Gastrocnemius medialis (tissue), 4 donors: ENCODE measurements around the gene PIP4K2C. TPM values are rescaled to one million over a fixed set of nuclear protein-coding genes. Genes with fewer than 3 reads are reported as not detected.
A peak's percentile ranks its signal among the peaks of the same experiment; 100 is the strongest.

ENCODE experiments used
- ATAC-seq, 2 donors: fragments of 150-250 bp; one replicate each; pipeline ENCODE4 v1.9.1; 2016
- DNase-seq, 2 donors: peaks; one replicate each; pipeline ENCODE4 v3.0.0-alpha.2; 2019
- H3K27ac ChIP-seq, 4 donors: fragments of 200-600 bp; sonication (generic); 1 replicate in 1 of 4; 2 replicates in 3 of 4; pipeline ENCODE4 v1.5.1; 2016 to 2018; ENCODE audit warnings: mild to moderate bottlenecking in 2 of 4, moderate library complexity in 1 of 4
- H3K27me3 ChIP-seq, 3 donors: fragments of 200-600 bp; sonication (generic) in 2 of 3; 1 replicate in 1 of 3; 2 replicates in 2 of 3; pipeline versions ENCODE4 v1.5.1 to v1.6.0; 2016 to 2019; ENCODE audit warnings: mild to moderate bottlenecking in 1 of 3, moderate library complexity in 1 of 3
- H3K36me3 ChIP-seq, 2 donors: fragments of 200-600 bp; sonication (generic) in 1 of 2; one replicate each; pipeline ENCODE4 v1.5.1; 2017 to 2018
- H3K4me1 ChIP-seq, 2 donors: fragments of 200-600 bp; sonication (generic) in 1 of 2; one replicate each; pipeline ENCODE4 v1.5.1; 2016 to 2017; ENCODE audit warnings: mild to moderate bottlenecking in 2 of 2
- H3K4me3 ChIP-seq, 4 donors: fragments of 200-600 bp; sonication (generic) in 3 of 4; 1 replicate in 1 of 4; 2 replicates in 3 of 4; pipeline ENCODE4 v1.5.1; 2016 to 2019; ENCODE audit warnings: mild to moderate bottlenecking in 2 of 4
- H3K9me3 ChIP-seq, 3 donors: fragments of 200-600 bp; sonication (generic) in 2 of 3; 1 replicate in 1 of 3; 2 replicates in 2 of 3; pipeline ENCODE4 v1.5.1; 2016 to 2019
- POLR2A ChIP-seq, 2 donors: fragments of 450-650 bp; IDR thresholded peaks; one replicate each; pipeline ENCODE4 v1.6.1; 2017; ENCODE audit warnings: antibody characterized with exemption in 2 of 2, mild to moderate bottlenecking in 2 of 2, moderate library complexity in 2 of 2
- in situ Hi-C, 4 donors: fragments of 200-750 bp; cut with MboI; loops; one replicate each; pipeline versions ENCODE4 v1.15.0 to v1.8.0; 2017; ENCODE audit warnings: low sequenced_read_pairs in 4 of 4
- intact Hi-C: fragments of 100-400 bp; cut with DNase I; formaldehyde crosslinking; loops from one replicate; pipeline ENCODE4 v1.15.1; 2023; ENCODE audit warnings: low total_unique reads
- total RNA-seq, 4 donors: library from RNA; depleted of rRNA; stranded (reverse); fragments of >200 nt; gene quantifications; one replicate each; pipeline versions ENCODE4 v1.1.0 to v1.2.3, GENCODE V29; 2016
- TF ChIP-seq, protein P1 (sequence below), 5 experiments: fragments of 450-650 bp in 3 of 5; fragments of 200-600 bp in 2 of 5; sonication (generic) in 2 of 5; IDR thresholded peaks in 4 of 5; conservative IDR thresholded peaks in 1 of 5; 1 replicate in 4 of 5; 2 replicates in 1 of 5; pipeline ENCODE4 v1.5.1; 2016 to 2019; ENCODE audit warnings: antibody characterized with exemption in 5 of 5, mild to moderate bottlenecking in 3 of 5, moderate library complexity in 3 of 5

Gene PIP4K2C
- total RNA-seq, 4 donors from 2014 or later: 11.2 to 22.0 (median 14.6) TPM

DNA sequence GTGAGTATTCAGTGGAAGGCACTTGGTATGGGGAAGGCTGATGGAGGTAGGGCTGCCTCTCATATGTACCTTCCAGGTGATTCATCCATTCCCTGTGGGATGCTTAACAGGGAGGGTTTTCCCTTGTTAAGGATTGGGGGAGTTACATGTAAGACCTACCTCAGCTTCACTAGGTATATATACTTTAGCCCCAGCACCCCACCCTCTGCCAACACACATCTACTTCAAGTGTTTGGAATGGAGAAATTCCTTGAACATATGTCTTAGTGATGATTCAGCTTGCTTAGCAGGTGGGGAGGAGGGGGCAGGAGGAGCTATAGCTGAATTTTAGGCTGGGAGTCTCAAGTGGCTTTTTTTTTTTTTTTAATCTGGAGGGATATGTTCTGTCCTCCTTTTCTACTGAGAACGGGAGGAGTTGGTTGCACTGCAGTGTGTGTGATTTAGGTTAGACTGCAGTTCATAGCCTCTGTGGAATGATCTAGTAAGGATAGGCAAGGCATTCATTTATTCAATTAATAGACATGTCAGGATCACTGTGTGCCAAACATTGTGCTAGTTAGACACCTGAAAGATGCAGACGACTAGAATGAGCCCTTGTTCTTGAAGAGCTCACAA, 1.7 kb downstream of the PIP4K2C start:
- H3K4me1 ChIP-seq: peaks cover 8 to 13% of the 10 kb centered on the region in 2 donors
- in situ Hi-C loops (no loop called here), intact Hi-C loops (no loop called here)
- no peaks in the 10 kb centered on the region for H3K27me3 ChIP-seq
- no peak for DNase-seq
- no peaks in the 10 kb centered on the region for H3K9me3 ChIP-seq
- ATAC-seq: no peak
- H3K36me3 ChIP-seq: peaks cover 0 to 16% of the 10 kb centered on the region in 2 donors
- no peak overlapping the region for H3K4me3 ChIP-seq
- TF ChIP-seq, protein P1, sequence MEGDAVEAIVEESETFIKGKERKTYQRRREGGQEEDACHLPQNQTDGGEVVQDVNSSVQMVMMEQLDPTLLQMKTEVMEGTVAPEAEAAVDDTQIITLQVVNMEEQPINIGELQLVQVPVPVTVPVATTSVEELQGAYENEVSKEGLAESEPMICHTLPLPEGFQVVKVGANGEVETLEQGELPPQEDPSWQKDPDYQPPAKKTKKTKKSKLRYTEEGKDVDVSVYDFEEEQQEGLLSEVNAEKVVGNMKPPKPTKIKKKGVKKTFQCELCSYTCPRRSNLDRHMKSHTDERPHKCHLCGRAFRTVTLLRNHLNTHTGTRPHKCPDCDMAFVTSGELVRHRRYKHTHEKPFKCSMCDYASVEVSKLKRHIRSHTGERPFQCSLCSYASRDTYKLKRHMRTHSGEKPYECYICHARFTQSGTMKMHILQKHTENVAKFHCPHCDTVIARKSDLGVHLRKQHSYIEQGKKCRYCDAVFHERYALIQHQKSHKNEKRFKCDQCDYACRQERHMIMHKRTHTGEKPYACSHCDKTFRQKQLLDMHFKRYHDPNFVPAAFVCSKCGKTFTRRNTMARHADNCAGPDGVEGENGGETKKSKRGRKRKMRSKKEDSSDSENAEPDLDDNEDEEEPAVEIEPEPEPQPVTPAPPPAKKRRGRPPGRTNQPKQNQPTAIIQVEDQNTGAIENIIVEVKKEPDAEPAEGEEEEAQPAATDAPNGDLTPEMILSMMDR (IDR thresholded peaks at IDR 0.05 in 4 of 5, conservative IDR thresholded peaks at IDR 0.05 in 1 of 5): no peak
- TF ChIP-seq POLR2A (IDR thresholded peaks at IDR 0.05): no peak
- no peak overlapping the region for H3K27ac ChIP-seq

DNA sequence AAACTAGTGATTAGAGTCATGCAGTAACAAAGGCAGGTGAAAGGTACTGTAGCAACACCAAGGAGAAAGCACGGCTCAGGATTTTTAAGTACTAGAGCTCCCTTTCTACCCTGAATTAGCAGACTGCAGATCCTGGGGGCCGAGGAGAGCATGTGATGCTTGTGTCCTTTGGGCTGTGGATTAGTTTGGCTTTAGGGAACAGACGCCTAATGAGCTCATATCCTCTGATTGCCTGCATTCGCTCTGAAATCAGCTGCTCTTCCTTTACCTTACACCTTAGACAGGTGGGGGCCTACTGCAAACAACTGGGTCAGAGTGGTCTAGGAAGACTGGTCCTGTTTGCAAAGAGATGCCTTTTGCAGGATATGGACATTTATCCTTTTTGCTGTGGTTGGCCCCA, 2.2 kb downstream of the PIP4K2C start:
- in situ Hi-C loops (no loop called here), intact Hi-C loops (no loop called here)
- ATAC-seq (no peak), DNase-seq (no peak)
- Histone ChIP-seq H3K9me3 (no peaks in the 10 kb centered on the region), H3K36me3 (peaks cover 0 to 19% of the 10 kb centered on the region in 2 donors), H3K27ac (no peak overlapping the region), H3K4me1 (peaks cover 8 to 13% of the 10 kb centered on the region in 2 donors), H3K27me3 (no peaks in the 10 kb centered on the region), H3K4me3 (no peak overlapping the region)
- TF ChIP-seq, protein P1 (IDR thresholded peaks at IDR 0.05 in 4 of 5, conservative IDR thresholded peaks at IDR 0.05 in 1 of 5): no peak
- TF ChIP-seq POLR2A (IDR thresholded peaks at IDR 0.05): no peak

DNA sequence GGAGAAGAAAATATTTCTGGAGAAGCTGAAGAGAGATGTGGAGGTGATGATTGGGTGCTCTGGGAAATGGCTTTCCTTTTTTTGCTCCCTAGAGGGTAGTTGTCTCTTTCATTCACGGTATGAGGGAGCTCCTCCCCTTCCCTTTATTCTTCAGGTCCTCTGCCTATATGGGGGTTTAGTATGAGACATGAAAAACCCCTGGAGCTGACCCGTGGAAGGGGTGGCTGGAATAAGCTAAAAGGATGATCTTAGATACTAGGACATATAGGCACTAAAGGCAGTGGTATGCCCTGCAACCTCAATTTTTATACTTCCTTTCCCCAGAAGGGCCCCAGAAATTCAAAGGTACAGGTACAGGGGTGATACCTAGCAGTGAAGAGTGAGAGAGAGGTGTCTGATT, 9.4 kb downstream of the PIP4K2C start:
- intact Hi-C loops: no loop called here
- peaks cover 0 to 36% of the 10 kb centered on the region in 2 donors for H3K36me3 ChIP-seq
- H3K4me3 ChIP-seq: no peak overlapping the region
- no peak overlapping the region for H3K27ac ChIP-seq
- in situ Hi-C loops: no loop called here
- TF ChIP-seq POLR2A (IDR thresholded peaks at IDR 0.05): no peak
- TF ChIP-seq, protein P1 (IDR thresholded peaks at IDR 0.05 in 4 of 5, conservative IDR thresholded peaks at IDR 0.05 in 1 of 5): no peak
- peaks cover 6 to 14% (median 7%) of the 10 kb centered on the region in 3 donors for H3K27me3 ChIP-seq
- no peaks in the 10 kb centered on the region for H3K9me3 ChIP-seq
- no peaks in the 10 kb centered on the region for H3K4me1 ChIP-seq
- ATAC-seq (no peak), DNase-seq (no peak)

DNA sequence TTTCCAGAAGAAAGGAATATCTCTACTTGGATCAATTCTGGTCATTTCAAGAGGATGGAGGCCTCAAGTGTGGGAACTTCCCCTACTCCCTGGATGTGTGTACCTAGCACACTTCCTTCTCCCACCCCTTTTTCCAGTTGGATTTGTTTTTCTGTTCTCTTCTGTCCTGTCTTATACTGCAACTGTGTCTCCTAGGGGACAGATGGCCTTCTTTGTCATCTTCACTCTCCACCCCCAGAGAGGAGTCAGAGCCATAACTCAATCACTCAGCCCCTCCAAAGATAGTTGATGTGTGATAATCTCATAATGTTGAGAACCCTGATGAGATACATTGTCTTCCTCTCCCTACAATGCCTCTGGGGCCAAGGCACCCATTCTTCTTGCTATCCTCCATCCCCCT, 11.6 kb downstream of the PIP4K2C start:
- H3K9me3 ChIP-seq: no peaks in the 10 kb centered on the region
- H3K4me3 ChIP-seq: no peak overlapping the region
- peaks cover 0 to 25% of the 10 kb centered on the region in 2 donors for H3K36me3 ChIP-seq
- no peaks in the 10 kb centered on the region for H3K4me1 ChIP-seq
- peaks cover 13 to 34% (median 20%) of the 10 kb centered on the region in 3 donors for H3K27me3 ChIP-seq
- in situ Hi-C loops (no loop called here), intact Hi-C loops (no loop called here)
- peak overlapping the region in 3 of 4 donors; percentile 55 to 71 (median 66) for H3K27ac ChIP-seq
- no peak for TF ChIP-seq POLR2A (IDR thresholded peaks at IDR 0.05)
- TF ChIP-seq, protein P1 (IDR thresholded peaks at IDR 0.05 in 4 of 5, conservative IDR thresholded peaks at IDR 0.05 in 1 of 5): no peak
- ATAC-seq: no peak
- DNase-seq: no peak
